GM21390 (cell line): ENCODE measurements around the gene SLC47A2.
"Not testable (repeated sequence)": the region's sequence is repeated elsewhere in the genome, so short reads cannot be mapped to it uniquely, and the experiment has no call there.

ENCODE experiments used
- ATAC-seq: cut with Tn5 transposase; IDR thresholded peaks from one replicate; pipeline ENCODE4 v1.9.1; 2021; ENCODE audit not compliant: unreplicated experiment

Gene SLC47A2

GRCh38 chr17:19709841-19710240 lies 6.5 kb downstream of the SLC47A2 start:
- no peak for ATAC-seq

- ATAC-seq: no peak
These were observed 7.8 kb downstream of the SLC47A2 start for GRCh38 chr17:19708431-19709175.

DNA sequence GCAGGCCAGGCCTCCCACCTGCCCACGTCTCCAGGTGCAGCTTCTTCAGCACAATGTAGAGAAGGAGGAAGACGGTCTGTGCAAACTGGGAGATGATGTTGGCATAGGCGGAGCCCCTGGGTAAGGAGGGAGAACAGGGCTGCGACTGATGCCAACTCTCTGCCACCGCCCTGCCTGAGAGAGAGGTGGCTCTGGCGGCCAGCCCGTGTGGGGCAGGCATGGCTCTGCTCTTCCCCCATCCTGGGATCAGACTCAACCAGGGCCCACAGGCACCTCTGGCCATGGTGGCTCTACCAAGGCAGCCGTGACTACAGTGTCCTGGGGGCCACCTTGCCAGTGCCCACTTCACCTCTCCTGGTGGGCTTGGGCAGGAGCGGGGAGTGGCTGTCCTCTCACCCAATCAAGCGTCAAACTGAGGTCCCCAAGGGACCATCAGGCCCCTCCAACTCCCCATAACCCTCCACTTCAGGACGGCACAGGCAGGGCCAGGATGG lies 8.6 kb downstream of the SLC47A2 start:
- ATAC-seq: no peak

GRCh38 chr17:19706791-19707727 lies 9.3 kb downstream of the SLC47A2 start:
- no peak for ATAC-seq

DNA sequence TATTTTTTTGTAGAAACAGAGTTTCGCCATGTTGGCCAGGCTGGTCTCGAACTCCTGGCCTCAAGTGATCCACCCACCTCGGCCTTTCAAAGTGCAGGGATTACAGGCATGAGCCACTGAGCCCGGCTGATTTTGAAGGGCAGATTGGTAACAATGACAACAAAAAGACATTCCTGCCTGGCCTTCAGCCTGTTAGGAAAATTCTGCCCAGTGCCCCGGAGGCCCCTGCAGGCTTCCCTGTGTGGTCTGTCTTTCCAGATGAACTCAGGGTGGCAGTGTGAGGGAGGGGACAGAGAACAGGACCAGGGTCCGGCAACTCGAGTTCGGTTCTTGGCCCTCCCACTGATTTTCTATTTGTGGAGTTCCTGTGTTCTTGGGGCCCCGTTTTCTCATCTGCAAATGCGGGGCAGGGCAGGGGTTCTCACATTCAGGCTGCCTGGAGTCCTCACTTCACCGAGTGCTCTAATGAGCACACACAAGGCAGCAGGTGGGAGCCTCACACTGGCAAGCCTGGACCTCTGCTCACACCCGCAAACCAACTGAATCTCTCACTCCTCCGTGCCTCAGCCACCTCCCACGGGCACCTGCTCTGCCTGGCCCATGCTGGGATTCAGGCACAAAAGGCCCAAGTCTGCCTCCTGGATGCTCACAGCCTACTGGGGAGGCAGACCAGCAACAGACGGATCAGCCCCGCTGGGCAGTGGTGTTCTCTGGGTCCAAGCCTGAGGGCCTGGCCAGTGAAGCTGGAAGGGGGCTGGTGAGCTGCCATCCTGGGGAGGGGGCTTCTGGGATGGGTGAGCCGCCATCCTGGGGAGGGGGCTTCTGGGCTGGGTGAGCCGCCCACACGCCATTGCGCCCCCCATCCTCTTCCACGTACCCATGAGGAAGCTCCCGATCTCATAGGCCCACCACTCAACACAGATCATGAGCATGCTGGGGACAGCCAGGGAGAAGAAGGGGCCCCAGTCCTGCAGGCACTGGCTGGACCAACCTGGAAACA lies 10.3 kb downstream of the SLC47A2 start:
- no peak for ATAC-seq

GRCh38 chr17:19705201-19705600 lies 11.2 kb downstream of the SLC47A2 start:
- no peak for ATAC-seq

GRCh38 chr17:19703828-19704613 lies 12.4 kb downstream of the SLC47A2 start:
- no peak for ATAC-seq

DNA sequence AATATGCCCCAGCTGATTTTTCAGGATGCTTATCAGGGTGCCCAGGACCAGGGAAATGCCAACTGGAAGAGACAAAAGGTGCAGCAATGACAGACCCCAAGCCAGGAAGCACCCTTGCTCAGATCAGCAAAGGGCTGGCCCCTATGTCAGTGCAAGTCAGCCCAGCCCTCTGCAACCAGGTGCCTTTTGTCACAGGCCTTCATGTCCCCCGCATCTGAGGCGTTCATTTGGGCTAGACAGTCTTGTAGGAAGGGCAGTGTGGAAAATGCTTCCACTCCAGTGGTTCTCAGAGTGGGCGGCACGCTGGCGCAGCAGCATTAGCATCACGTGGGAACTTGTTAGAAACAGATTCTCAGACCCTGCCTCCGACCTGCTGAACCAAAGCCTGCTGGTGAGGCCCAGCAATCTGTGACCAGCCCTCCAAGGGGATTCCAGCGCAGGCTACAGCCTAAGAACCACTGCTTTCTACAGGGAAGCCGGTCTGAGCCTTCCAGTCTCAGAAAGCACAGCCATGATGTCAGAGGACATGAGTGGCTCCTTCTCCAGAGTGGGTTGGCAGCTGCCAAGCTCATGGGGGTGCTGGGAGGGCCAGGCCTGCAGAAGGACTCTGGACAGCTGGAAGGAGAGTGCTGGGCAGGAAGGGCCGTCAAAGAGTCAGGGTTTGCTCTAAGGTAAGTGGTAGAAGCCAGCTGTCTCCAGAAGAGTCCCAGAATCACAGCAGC lies 13.1 kb downstream of the SLC47A2 start:
- no peak for ATAC-seq

GRCh38 chr17:19702217-19702641 lies 14.2 kb downstream of the SLC47A2 start:
- no peak for ATAC-seq

DNA sequence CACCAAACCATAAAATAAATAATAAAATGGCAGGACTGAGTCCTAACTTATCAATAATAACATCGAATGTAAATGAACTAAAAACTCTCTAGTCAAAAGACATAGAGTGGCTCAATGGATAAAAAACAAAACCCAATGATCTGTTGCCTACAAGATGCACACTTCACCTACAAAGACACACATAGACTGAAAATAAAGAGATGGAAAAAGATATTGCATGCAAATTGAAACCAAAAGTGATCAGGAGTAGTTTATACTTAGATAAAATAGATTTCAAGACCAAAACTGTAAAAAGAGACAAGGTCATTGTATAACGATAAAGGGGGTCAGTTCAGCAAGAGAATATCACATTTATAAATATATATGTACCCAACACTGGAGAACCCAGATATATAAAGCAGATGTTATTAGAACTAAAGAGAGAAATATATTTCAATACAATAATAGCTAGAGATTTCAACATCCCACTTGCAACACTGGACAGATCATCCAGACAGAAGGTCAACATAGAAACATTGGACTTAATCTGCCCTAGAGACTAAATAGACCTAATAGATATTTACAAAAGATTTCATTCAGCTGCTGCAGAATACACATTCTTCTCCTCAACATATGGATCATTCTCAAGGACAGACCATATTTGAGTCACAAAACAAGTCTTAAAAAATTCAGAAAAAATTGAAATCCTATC lies 29.8 kb downstream of the SLC47A2 start:
- ATAC-seq: no peak

- ATAC-seq: not testable (repeated sequence)
These were observed 31.3 kb downstream of the SLC47A2 start for GRCh38 chr17:19684909-19685580.

- no peak for ATAC-seq
These were observed 33.3 kb downstream of the SLC47A2 start for GRCh38 chr17:19683117-19683516.

GRCh38 chr17:19678581-19679453 lies 37.6 kb downstream of the SLC47A2 start:
- ATAC-seq: no peak

DNA sequence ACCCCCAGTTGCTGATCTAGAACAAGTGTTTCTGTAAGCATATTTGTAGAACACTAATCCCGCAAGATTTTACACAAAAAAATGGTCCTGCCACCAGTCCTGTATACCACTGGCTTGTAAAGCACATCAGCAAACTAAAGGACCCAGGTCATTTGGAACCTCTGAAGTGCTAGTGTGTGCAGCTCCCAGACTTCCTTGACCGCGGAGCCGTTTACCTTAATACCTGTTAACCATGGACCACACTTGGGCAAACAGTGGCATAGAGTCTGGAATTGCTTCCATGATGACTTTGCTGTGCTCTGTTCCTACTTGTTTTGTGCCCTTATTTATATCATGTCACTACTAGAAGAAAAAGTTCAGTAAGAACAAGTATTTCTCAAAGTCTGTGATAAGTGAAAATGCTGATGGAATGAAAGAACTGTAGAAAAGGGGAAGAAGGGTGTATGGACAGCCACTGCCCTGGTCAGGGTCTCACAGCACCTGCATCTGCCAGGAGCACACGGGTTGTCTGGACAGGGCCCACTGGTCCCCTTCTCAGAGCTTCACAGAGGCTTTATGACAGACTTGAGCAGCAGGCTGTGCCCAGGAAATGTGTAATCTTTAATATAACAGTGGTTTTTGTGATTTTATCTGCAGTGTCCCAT lies 38.5 kb downstream of the SLC47A2 start:
- ATAC-seq: no peak

- ATAC-seq: no peak
These were observed 39.5 kb downstream of the SLC47A2 start for GRCh38 chr17:19676896-19677295.

DNA sequence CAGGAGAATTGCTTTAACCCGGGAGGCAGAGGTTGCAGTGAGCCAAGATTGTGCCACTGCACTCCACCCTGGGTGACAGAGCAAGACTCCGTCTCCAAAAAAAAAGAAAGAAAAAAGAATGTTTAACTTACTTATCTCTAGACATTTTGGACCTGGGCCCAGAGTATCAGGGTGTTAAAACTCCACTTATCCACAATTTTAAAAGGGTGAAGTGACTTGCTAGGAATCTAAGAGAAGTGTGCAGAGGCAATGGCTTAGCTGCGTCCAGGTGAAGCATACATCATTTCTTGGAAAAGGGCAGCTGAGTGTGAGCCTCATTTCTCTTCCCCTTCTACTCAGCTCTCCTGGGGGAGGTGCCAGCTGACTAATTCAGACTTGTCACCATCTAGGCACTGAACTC lies 42.8 kb downstream of the SLC47A2 start:
- no peak for ATAC-seq
